Activated CD4-positive, alpha-beta T cell treated with anti-CD3 and anti-CD28 coated beads for 48 hours (primary cell): ENCODE results near the gene COL2A1.

Experiments
- DNase-seq: peaks from one replicate; pipeline ENCODE4 v3.0.0-alpha.2; 2020

The COL2A1 gene

GRCh38 chr12:48004053-48004941 is at the start of gene COL2A1:
Gene COL2A1, minus strand, starts transcription at chr12:48004476. Its CDS starts 155 bp downstream, at chr12:48004321.
- peak; percentile 47 for DNase-seq

- no peak for DNase-seq
Observed at GRCh38 chr12:48053883-48054282, 49.6 kb upstream of the COL2A1 start.

- DNase-seq, result no peak
Observed at GRCh38 chr12:48053122-48053521, 48.8 kb upstream of the COL2A1 start.

GRCh38 chr12:48051681-48052080 is 47.4 kb upstream of the COL2A1 start:
- no peak for DNase-seq

GRCh38 chr12:48050174-48050573 is 45.9 kb upstream of the COL2A1 start:
- no peak for DNase-seq

- DNase-seq, result no peak
Observed at GRCh38 chr12:48045965-48046518, 41.8 kb upstream of the COL2A1 start.

- no peak for DNase-seq
Observed at GRCh38 chr12:48045061-48045846, 41.0 kb upstream of the COL2A1 start.

- DNase-seq, result no peak
Observed at GRCh38 chr12:48044396-48044795, 40.1 kb upstream of the COL2A1 start.

- no peak for DNase-seq
Observed at GRCh38 chr12:48043771-48044170, 39.5 kb upstream of the COL2A1 start.

- DNase-seq, result no peak
Observed at GRCh38 chr12:48041591-48042423, 37.5 kb upstream of the COL2A1 start.

GRCh38 chr12:48040354-48040753 is 36.1 kb upstream of the COL2A1 start:
- DNase-seq, result no peak

GRCh38 chr12:48039151-48039550 is 34.9 kb upstream of the COL2A1 start:
- no peak for DNase-seq

GRCh38 chr12:48038085-48038484 is 33.8 kb upstream of the COL2A1 start:
- DNase-seq, result no peak

GRCh38 chr12:48037267-48037915 is 33.1 kb upstream of the COL2A1 start:
- DNase-seq, result no peak

- DNase-seq, result no peak
Observed at GRCh38 chr12:48036818-48037217, 32.5 kb upstream of the COL2A1 start.

GRCh38 chr12:48034835-48035805 is 30.8 kb upstream of the COL2A1 start:
- DNase-seq, result no peak

- no peak for DNase-seq
Observed at GRCh38 chr12:48033451-48033850, 29.2 kb upstream of the COL2A1 start.

GRCh38 chr12:48032597-48032996 is 28.3 kb upstream of the COL2A1 start:
- DNase-seq, result no peak

GRCh38 chr12:48031135-48031960 is 27.1 kb upstream of the COL2A1 start:
- no peak for DNase-seq

- DNase-seq, result no peak
Observed at GRCh38 chr12:48030173-48030650, 25.9 kb upstream of the COL2A1 start.
